Ureter (tissue), 1 donor: Measurements from ENCODE around the gene STAMBPL1. TPM values are rescaled to one million over a fixed set of nuclear protein-coding genes. Genes with fewer than 3 reads are reported as not detected.
A peak's percentile ranks its signal among the peaks of the same experiment; 100 is the strongest.
"Not testable (repeated sequence)": the region's sequence is repeated elsewhere in the genome, so short reads cannot be mapped to it uniquely, and the experiment has no call there.

ENCODE experiments used
- DNase-seq: peaks from one replicate; pipeline ENCODE4 v3.0.0-alpha.2; 2020; ENCODE audit warnings: low spot score
- total RNA-seq: library from RNA; stranded (reverse); gene quantifications from one replicate; pipeline ENCODE4 v1.2.4, GENCODE V29; 2023
- donor health status: DM: yes; HTN: yes; CAD: no.

STAMBPL1 gene
- 13.2 TPM for total RNA-seq

GRCh38 chr10:88879534-88880281 is at the start of gene STAMBPL1:
STAMBPL1 (plus strand) TSS chr10:88880245; CDS start chr10:88901709, 21,464 bp downstream.
- DNase-seq: peak; percentile 62

- DNase-seq: no peak
These were observed 49.3 kb upstream of the STAMBPL1 start for GRCh38 chr10:88830643-88831268.

GRCh38 chr10:88831709-88832108 is 48.3 kb upstream of the STAMBPL1 start:
- DNase-seq: no peak

- no peak for DNase-seq
These were observed 47.7 kb upstream of the STAMBPL1 start for GRCh38 chr10:88832376-88832775.

- no peak for DNase-seq
These were observed 46.9 kb upstream of the STAMBPL1 start for GRCh38 chr10:88833156-88833555.

GRCh38 chr10:88833723-88834122 is 46.3 kb upstream of the STAMBPL1 start:
- no peak for DNase-seq

- DNase-seq: peak; percentile 88
These were observed 44.7 kb upstream of the STAMBPL1 start for GRCh38 chr10:88835096-88835909.

GRCh38 chr10:88835910-88836221 is 44.2 kb upstream of the STAMBPL1 start:
- DNase-seq: no peak

GRCh38 chr10:88837632-88838031 is 42.4 kb upstream of the STAMBPL1 start:
- DNase-seq: not testable (repeated sequence)

GRCh38 chr10:88838766-88839350 is 41.2 kb upstream of the STAMBPL1 start:
- DNase-seq: no peak

GRCh38 chr10:88840104-88840503 is 39.9 kb upstream of the STAMBPL1 start:
- no peak for DNase-seq

- DNase-seq: no peak
These were observed 39.2 kb upstream of the STAMBPL1 start for GRCh38 chr10:88840881-88841280.

GRCh38 chr10:88841316-88842111 is 38.5 kb upstream of the STAMBPL1 start:
- DNase-seq: no peak

- DNase-seq: no peak
These were observed 36.9 kb upstream of the STAMBPL1 start for GRCh38 chr10:88843171-88843570.

- no peak for DNase-seq
These were observed 31.5 kb upstream of the STAMBPL1 start for GRCh38 chr10:88848499-88848898.

GRCh38 chr10:88849234-88849633 is 30.8 kb upstream of the STAMBPL1 start:
- no peak for DNase-seq

GRCh38 chr10:88850712-88851111 is 29.3 kb upstream of the STAMBPL1 start:
- no peak for DNase-seq

- peak; percentile 84 for DNase-seq
These were observed 28.3 kb upstream of the STAMBPL1 start, which contains the start of gene ANKRD22 for GRCh38 chr10:88851706-88852105. ANKRD22 (minus strand) TSS chr10:88851844; CDS start chr10:88851607, 237 bp downstream.

- DNase-seq: no peak
These were observed 27.7 kb upstream of the STAMBPL1 start for GRCh38 chr10:88852327-88852726.

GRCh38 chr10:88853155-88853881 is 26.7 kb upstream of the STAMBPL1 start:
- no peak for DNase-seq

- no peak for DNase-seq
These were observed 25.4 kb upstream of the STAMBPL1 start for GRCh38 chr10:88854684-88855083.
